HFF-Myc (cell line): ENCODE measurements around the gene LOX.

Source experiments
- DNase-seq: peaks from one replicate; pipeline ENCODE4 v3.0.0-alpha.2; 2011; ENCODE audit warnings: low read depth; ENCODE audit errors: extremely low read depth
- H3K4me3 ChIP-seq: replicated peaks from 2 replicates; pipeline ENCODE4 v1.5.1; 2011; ENCODE audit warnings: low read depth, mild to moderate bottlenecking, control low read depth, low read length
- CTCF ChIP-seq: IDR thresholded peaks from 2 replicates; pipeline ENCODE4 v1.5.1; 2012; ENCODE audit warnings: mild to moderate bottlenecking, low read depth, low read length, control low read depth; ENCODE audit errors: missing control alignments

Gene LOX

DNA sequence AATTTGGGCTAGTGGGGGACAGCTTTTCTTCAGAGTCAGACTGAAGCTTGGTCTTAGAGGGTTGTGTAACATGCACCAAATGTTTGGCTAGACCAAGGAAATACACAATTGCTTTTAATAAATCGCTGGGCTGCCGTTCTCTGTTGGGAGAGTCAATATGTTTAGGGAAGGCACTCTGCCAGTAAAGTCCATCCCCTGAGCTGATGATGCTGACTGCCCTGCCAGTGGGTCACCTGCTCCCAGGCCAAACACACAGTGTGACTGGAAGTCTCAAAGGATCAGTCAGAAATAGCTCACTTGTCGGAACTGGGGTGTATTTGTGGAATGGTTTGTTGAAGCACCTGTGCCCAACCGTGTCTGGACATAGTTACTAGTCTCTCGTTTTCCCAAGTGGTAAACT lies 33.4 kb upstream of the LOX start:
- no peak overlapping the region for H3K4me3 ChIP-seq
- DNase-seq = no peak
- no peak for TF ChIP-seq CTCF

DNA sequence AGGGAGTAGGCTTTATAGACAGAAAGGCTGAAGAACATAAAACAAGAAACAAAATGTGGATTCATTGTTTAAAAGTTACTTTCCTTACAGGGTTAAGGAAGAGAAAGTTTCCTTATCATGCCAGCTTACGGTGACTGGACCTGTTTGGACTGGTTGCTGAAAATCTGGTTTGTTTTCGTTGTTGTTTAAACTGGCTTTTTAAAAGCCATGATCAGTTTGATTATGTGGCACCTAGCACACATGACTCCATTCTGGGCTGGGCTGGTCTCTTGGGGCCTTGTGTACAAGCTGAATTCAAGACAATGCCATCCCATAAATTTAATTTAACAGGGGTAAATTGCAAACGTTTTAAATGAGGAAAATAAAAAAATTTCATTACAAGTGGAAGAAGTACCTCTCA lies 32.9 kb upstream of the LOX start:
- TF ChIP-seq CTCF = no peak
- DNase-seq = no peak
- H3K4me3 ChIP-seq = no peak overlapping the region

- no peak overlapping the region for H3K4me3 ChIP-seq
- TF ChIP-seq CTCF = no peak
- DNase-seq = no peak
Observed at GRCh38 chr5:122107016-122107415, 29.0 kb upstream of the LOX start.

DNA sequence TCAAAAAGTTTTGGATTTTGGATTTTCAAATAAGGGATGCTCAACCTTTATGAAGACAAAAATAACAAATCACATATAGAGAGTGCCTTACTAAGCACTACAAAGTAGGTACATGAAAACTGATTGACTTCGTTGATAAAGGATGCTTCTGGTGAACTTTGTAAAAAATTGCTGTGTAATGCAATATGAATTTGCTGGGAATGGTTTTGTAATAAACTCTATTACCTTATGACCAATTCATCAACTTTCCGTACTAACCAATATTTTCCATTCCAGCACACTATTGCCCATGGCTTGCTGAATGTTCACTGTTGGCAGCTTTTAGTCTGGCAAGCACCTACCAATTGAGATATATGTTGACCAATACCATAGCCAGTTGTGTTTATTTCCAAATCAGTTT lies 27.9 kb upstream of the LOX start:
- no peak for DNase-seq
- no peak overlapping the region for H3K4me3 ChIP-seq
- no peak for TF ChIP-seq CTCF

DNA sequence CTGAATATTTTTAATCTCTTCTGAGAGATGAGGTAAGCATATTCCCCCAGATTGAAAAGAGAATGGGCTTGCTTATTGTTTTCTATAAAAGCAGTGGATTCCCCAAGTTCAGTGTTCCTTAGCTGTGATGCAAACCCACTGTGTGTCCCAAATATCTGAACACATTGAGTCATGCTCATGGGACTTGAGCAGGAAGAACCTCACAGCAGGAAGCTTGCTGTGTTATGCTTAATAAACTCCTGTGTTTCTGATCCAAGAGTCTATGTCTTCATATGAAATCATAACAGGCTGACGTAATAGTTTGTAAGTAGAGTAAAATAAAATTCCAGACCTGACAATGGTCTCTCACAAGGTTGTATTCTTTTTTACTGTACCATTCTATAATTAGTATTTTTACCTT lies 24.8 kb upstream of the LOX start:
- DNase-seq = no peak
- TF ChIP-seq CTCF = no peak
- no peak overlapping the region for H3K4me3 ChIP-seq

- DNase-seq = no peak
- H3K4me3 ChIP-seq = no peak overlapping the region
- TF ChIP-seq CTCF = peak; percentile 53
Observed at GRCh38 chr5:122101636-122102285, 23.7 kb upstream of the LOX start.
